HG03159 (cell line): Measurements from ENCODE around the gene OTOS.

Source experiments
- ATAC-seq: cut with Tn5 transposase; IDR thresholded peaks from one replicate; pipeline ENCODE4 v1.9.1; 2021; ENCODE audit warnings: mild to moderate bottlenecking, moderate library complexity; ENCODE audit not compliant: unreplicated experiment

OTOS gene

GRCh38 chr2:240154606-240155005 is 14.1 kb upstream of the OTOS start:
- no peak for ATAC-seq

DNA sequence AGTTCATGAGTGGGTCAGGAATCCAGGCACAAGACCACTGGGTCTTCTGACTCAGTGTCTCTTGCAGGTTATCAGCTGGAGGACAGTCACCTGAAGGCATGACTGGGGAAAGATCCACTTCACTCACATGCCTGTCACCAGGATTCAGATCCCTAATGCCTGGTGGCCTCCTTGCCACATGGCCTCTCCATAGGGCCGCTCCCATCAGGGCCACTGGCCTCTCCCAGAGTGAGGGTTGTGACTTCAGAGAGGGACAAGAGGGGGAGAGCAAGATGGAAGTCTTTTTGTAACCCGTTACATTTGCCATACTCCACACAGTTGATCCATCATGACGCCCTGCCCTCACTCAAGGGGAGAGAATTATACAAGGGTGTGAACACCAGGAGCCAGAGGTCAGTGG is 13.0 kb upstream of the OTOS start:
- ATAC-seq = no peak

GRCh38 chr2:240151477-240152031 is 11.1 kb upstream of the OTOS start:
- ATAC-seq = no peak

GRCh38 chr2:240149943-240150784 is 9.7 kb upstream of the OTOS start:
- no peak for ATAC-seq

DNA sequence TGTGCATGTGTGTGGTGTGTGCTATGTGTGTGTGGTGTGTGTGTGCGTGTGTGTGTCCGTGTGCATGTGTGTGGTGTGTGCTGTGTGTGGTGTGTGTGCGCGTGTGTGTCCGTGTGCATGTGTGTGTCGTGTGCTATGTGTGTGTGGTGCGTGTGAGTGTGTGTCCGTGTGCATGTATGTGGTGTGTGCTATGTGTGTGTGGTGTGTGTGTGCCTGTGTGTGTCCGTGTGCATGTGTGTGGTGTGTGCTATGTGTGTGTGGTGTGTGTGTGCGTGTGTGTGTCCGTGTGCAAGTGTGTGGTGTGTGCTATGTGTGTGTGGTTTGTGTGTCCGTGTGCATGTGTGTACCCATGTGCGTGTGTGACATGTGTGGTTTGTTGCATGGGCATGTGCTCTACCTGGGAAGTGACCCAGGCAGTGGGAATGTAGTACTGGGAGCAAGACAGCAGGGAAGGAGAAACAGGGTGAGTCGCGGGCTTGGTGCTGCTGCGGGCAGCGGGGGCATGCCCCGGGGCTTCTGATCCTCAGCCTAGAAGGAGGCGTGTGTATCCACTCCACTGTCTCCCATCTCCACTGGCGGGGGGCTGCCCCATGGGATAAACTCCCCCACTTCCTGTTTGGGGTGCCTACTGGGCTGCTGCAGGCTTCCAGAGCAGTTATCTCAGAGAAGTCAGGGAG is 7.6 kb upstream of the OTOS start:
- no peak for ATAC-seq

- no peak for ATAC-seq
These were observed 6.9 kb upstream of the OTOS start for GRCh38 chr2:240147382-240147781.

DNA sequence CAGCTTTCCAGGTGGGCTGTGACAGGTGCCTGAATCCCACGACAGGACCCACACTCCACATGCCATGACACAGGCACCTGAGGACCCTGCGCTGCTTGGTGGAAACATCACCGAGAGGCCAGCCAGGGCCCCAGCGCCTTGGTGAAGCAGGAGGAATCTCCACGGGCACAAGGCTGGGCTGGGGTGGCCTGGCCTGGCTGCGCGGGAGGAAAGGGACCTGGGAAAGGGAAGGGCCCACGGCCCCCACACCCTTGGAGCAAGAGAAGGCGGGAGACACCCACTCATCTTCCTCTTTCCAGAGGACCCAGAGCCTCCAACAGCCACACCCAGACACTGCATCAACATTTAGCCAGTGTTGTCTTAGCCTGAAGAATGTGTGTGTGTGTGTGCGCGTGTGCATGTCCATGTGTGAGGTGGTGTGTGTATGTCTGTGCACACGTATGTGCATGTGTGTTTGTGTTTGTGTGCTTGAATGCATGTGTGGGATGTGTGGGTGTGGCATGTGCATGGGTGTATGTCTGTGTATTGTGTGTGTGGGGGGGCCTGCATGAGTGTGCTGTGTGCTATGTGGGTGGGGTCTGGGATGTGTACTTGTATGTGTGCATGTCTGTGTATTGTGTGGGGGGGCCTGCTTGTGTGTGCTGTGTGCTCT is 6.3 kb upstream of the OTOS start:
- ATAC-seq = no peak

DNA sequence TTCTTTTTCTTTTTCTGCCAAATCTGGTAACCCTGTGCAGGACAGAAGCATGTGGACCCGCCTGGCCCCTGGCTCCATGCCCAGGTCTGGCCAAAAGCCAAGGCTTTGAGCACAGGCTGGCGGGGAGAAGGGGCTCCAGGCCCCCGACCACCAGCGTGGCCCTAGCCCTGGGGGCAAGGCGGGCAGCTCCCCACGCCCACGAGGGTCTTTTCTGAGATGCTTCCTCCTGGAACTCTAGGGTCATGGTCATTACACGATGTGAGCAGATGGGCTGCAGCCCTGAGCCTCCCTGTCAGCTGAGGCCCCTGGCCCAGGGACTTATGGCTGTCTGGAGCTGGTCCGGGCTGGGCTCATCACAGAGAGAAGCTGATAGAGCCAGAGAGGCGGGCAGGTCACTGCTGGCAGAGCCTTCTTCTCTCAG is 5.7 kb upstream of the OTOS start:
- no peak for ATAC-seq

- ATAC-seq = no peak
These were observed 5.0 kb upstream of the OTOS start for GRCh38 chr2:240145461-240145860.

DNA sequence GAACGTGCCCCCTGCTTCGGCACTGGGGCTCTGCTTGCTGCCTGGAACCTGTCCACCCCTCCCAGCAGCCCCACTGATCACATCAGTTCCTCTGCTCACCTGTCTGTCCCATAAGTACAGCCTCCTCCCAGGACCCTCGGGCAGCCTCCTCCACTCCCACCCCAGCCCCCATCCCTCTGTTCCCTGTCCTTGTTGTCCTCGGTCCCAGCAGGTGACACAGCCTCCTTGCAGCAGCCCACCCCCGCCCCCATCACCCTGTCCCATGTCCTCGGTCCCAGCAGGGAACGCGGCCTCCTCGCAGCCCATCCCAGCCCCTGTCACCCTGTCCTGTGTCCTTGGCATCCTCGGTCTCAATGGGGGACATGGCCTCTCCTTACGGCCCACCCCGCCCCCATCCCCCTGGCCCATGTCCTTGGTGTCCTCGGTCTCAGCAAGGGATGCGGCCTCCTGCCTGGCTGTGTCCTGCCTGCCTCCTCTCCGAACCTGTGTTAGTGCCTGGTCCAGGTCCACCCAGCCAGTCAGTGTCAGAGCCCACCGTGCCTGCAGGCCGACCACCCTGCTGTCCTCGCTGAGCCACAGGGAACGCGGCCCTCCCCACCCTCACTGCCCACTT is 4.3 kb upstream of the OTOS start:
- ATAC-seq = no peak

DNA sequence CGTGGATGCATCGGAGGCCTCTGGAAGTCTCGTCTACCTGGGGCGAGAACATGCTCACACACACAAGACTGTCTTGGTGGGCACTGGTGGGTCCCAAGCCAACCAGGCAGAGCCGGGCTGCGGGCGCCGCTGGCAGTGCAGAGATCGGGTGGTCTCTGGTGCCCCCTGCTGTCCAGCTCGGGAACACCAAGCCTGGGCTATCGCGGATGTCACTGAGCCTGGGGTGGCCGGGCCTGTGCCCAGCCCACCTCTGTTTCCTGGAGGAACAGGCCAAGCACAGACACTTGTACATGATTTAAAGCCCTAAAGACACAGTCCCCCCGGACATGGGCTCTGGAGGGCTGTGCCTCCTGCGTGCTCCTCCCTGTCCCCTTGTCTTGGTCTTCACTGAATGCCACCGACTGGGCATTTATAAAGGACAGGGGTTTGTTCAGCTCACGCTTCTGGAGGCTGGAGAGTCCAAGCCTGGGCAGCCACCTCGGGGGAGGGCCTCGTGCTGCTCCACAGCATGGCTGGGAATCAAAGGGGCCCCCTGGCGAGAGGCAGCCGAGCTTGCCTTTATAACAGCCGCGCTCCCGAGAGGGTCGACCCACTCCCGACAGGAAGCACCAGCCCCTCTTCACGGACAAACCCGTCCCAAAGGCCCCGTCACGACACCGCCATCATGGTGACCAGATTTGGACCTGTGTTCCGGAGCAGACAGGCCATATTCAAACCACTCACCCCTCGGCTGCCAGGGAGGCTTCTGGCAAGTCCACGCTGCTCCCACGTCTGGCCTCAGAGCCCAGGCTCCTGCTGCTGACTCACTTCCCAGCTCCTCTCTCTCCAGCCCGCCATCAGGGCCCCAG is 3.6 kb upstream of the OTOS start:
- no peak for ATAC-seq

- ATAC-seq = no peak
These were observed 2.8 kb upstream of the OTOS start for GRCh38 chr2:240143276-240143675.

- no peak for ATAC-seq
These were observed 2.4 kb upstream of the OTOS start for GRCh38 chr2:240142859-240143258.

GRCh38 chr2:240142256-240142775 is 1.9 kb upstream of the OTOS start:
- no peak for ATAC-seq

GRCh38 chr2:240141736-240142135 is 1.3 kb upstream of the OTOS start:
- no peak for ATAC-seq

DNA sequence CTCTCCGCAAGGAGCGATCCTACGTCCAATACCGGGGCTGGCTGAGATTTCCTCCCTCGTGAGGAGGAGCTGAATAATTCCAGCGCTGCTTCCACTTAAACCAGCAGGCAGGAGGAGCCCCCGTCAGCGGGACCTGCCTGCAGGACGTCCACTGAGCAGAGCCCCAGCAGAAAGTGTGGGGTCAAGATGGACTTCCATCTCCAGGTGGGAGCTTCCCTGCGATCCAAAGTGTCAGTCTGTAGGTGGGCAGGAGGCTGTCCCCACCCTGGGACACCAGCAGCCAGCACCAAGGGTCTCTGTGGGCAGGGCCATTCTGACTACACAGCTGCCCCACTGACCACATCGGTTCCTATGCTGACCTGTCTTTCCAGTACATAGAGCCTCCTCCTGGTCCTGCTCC is 462 bp upstream of the OTOS start:
- no peak for ATAC-seq

DNA sequence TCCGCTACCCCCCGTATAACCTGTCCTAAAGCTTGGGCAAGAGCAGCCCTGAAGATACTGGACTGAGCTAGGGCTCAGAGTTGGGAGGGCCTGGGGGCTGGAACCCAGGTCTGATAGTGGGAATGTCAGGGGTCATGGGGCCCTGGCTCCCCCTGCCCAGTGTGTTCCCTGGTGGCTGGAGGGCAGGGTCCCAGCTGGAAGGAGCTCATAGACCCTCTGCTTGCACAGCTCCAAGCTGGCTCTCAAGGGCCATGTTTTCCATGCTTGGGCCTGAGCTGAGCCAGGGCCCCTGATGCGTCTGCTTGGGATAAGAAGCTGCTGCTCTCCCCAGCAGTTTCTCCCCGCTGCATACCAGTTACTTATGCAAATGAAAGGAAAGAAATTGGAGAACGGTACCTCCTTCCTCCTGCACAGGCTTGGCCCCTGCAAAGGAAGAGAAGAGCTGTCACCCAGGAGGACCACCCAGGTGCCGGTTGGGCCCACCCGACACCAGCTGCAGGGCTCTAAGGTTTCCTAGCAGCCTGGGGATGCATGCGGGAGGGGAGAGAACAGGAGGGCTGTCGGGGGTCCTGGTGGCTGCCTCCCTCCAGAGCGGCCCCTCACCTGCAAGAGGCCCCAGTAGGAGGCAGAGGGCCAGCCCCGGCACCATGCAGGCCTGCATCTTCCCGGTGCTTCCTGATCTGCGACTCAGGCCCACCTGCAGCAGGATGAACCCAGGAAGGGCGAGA is 628 bp downstream of the OTOS start:
- ATAC-seq = no peak

GRCh38 chr2:240139011-240139441 is 1.4 kb downstream of the OTOS start:
- ATAC-seq = no peak

DNA sequence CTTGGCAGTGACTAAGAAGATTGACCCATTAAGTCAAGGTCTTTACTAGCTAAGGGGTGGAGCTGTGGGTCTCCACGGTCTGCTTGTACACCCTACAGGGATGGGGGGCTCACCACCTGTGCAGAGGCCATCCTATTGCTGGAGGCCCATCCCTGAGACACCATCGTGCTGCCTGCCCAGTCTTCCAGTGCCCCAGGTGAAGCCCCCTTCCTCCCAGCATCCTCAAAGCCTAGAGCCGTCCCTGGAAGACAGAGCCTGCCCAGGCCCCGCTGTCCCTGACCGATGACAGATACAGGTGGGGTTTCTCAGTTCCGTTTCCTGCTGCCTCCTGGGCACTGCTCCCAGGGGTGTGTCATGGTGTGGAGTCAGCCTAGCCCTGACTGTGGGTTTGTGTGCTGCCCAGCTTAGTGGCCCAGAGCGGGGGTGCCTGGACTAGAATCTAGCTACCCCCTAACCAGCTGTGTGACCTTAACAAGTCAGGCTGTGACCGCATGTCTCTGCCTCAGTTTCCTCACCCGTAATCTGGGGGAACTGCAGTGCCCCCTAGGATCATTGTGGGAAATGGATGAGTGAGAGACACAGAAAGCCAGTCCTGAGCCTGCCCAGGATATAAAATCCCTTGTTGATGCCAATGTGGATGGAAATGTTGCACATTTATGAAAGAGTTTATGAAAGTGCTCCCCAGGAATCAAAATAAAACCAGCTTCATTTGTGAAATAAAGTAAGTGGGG is 2.0 kb downstream of the OTOS start:
- no peak for ATAC-seq
